Retinal pigment epithelial cell (primary cell): Measurements from ENCODE around the gene CELF1.
A peak's percentile ranks its signal among the peaks of the same experiment; 100 is the strongest.

Source experiments
- DNase-seq: peaks from one replicate; pipeline ENCODE4 v3.0.0-alpha.2; 2010; ENCODE audit warnings: low read depth
- H3K4me3 ChIP-seq: 2 replicates; pipeline ENCODE4 v1.5.1; 2011; ENCODE audit warnings: mild to moderate bottlenecking, low read length, control low read depth, moderate library complexity
- CTCF ChIP-seq: conservative IDR thresholded peaks from 2 replicates; pipeline ENCODE4 v1.5.1; 2011; ENCODE audit warnings: low read depth, low read length, control low read depth, inconsistent platforms

The CELF1 gene

GRCh38 chr11:47426062-47426956 is 126.6 kb downstream of the CELF1 start, which contains the start of gene PSMC3:
Gene PSMC3 (minus strand): TSS chr11:47426439. CDS start chr11:47426279, 160 bp downstream.
- no peak for TF ChIP-seq CTCF
- peak; percentile 80 for DNase-seq
- H3K4me3 ChIP-seq: peak within 1 kb of the TSS; percentile 99

- no peak for TF ChIP-seq CTCF
- peak overlapping the region; percentile 99 for H3K4me3 ChIP-seq
- DNase-seq: no peak
These were observed 127.3 kb downstream of the CELF1 start for GRCh38 chr11:47425611-47426010.

- no peak for TF ChIP-seq CTCF
These were observed 134.3 kb downstream of the CELF1 start for GRCh38 chr11:47418454-47419259.

GRCh38 chr11:47417712-47418111 is 135.2 kb downstream of the CELF1 start:
- no peak for DNase-seq
- no peak for TF ChIP-seq CTCF
- no peak overlapping the region for H3K4me3 ChIP-seq

More at GRCh38 chr11:47418454-47419259, 134.3 kb downstream of the CELF1 start:
- no peak for DNase-seq
- H3K4me3 ChIP-seq: no peak overlapping the region

- H3K4me3 ChIP-seq: no peak overlapping the region
- peak; percentile 89 for DNase-seq
- TF ChIP-seq CTCF: no peak
These were observed 136.9 kb downstream of the CELF1 start for GRCh38 chr11:47415949-47416472.
